SH-SY5Y (cell line): ENCODE results near the gene KLK14.

Experiments used
- GATA2 ChIP-seq: IDR thresholded peaks from 2 replicates; pipeline ENCODE4 v1.6.1; 2011; ENCODE audit warnings: mild to moderate bottlenecking, low read depth, low read length
- GATA3 ChIP-seq: IDR thresholded peaks from 2 replicates; pipeline ENCODE4 v1.6.1; 2011; ENCODE audit warnings: low read depth, mild to moderate bottlenecking, low read length, moderate library complexity

- TF ChIP-seq GATA3 = no peak
- no peak for TF ChIP-seq GATA2
These were observed 4.0 kb downstream of the KLK14 start for GRCh38 chr19:51078731-51079130.
